Measurements from ENCODE around the gene PCDH1. TPM values are rescaled to one million over a fixed set of nuclear protein-coding genes. Genes with fewer than 3 reads are reported as not detected.

PCDH1 gene
- total RNA-seq, 1 donor from 2014 or later, result 85.4 TPM

GRCh38 chr5:141807329-141807728 is 70.9 kb downstream of the PCDH1 start:
- no peak for TF ChIP-seq CTCF (IDR thresholded peaks at IDR 0.05)
- no peaks in the 10 kb centered on the region for H3K9me3 Mint-ChIP-seq (ENCODE audit: low read depth)
- no peak for DNase-seq (ENCODE audit: low spot score)
- H3K36me3 Mint-ChIP-seq (ENCODE audit: low read depth), result peaks cover 4% of the 10 kb centered on the region
- H3K4me1 Mint-ChIP-seq (ENCODE audit: low read depth), result peaks cover 7% of the 10 kb centered on the region
- H3K4me3 Mint-ChIP-seq (ENCODE audit: unreplicated experiment), result no peak overlapping the region
- no peak overlapping the region for H3K27ac Mint-ChIP-seq (ENCODE audit: unreplicated experiment)
- peaks cover 39% of the 10 kb centered on the region for H3K27me3 Mint-ChIP-seq (ENCODE audit: low read depth)

GRCh38 chr5:141806626-141807025 is 71.6 kb downstream of the PCDH1 start:
- no peak for DNase-seq (ENCODE audit: low spot score)
- no peak overlapping the region for H3K27ac Mint-ChIP-seq (ENCODE audit: unreplicated experiment)
- H3K36me3 Mint-ChIP-seq (ENCODE audit: low read depth), result peaks cover 4% of the 10 kb centered on the region
- peaks cover 37% of the 10 kb centered on the region for H3K27me3 Mint-ChIP-seq (ENCODE audit: low read depth)
- no peaks in the 10 kb centered on the region for H3K9me3 Mint-ChIP-seq (ENCODE audit: low read depth)
- no peak for TF ChIP-seq CTCF (IDR thresholded peaks at IDR 0.05)
- no peak overlapping the region for H3K4me3 Mint-ChIP-seq (ENCODE audit: unreplicated experiment)
- peaks cover 5% of the 10 kb centered on the region for H3K4me1 Mint-ChIP-seq (ENCODE audit: low read depth)

GRCh38 chr5:141805874-141806595 is 72.2 kb downstream of the PCDH1 start:
- no peak for TF ChIP-seq CTCF (IDR thresholded peaks at IDR 0.05)
- Mint-ChIP-seq H3K4me3 (ENCODE audit: unreplicated experiment) (no peak overlapping the region), H3K27me3 (ENCODE audit: low read depth) (peaks cover 35% of the 10 kb centered on the region), H3K4me1 (ENCODE audit: low read depth) (peaks cover 5% of the 10 kb centered on the region), H3K27ac (ENCODE audit: unreplicated experiment) (no peak overlapping the region), H3K9me3 (ENCODE audit: low read depth) (no peaks in the 10 kb centered on the region), H3K36me3 (ENCODE audit: low read depth) (peaks cover 4% of the 10 kb centered on the region)
- no peak for DNase-seq (ENCODE audit: low spot score)

GRCh38 chr5:141804475-141804874 is 73.7 kb downstream of the PCDH1 start:
- Mint-ChIP-seq H3K27ac (ENCODE audit: unreplicated experiment) (no peak overlapping the region), H3K36me3 (ENCODE audit: low read depth) (peaks cover 4% of the 10 kb centered on the region), H3K27me3 (ENCODE audit: low read depth) (peaks cover 27% of the 10 kb centered on the region), H3K4me3 (ENCODE audit: unreplicated experiment) (no peak overlapping the region), H3K9me3 (ENCODE audit: low read depth) (no peaks in the 10 kb centered on the region), H3K4me1 (ENCODE audit: low read depth) (peaks cover 5% of the 10 kb centered on the region)
- no peak for TF ChIP-seq CTCF (IDR thresholded peaks at IDR 0.05)
- DNase-seq (ENCODE audit: low spot score), result no peak

Other genes starting within 250 kb of the PCDH1 start
- gene HDAC3, start 241.6 kb downstream of the PCDH1 start, total RNA-seq, result 46.5 to 55.4 TPM (median 47.8 TPM) in 3 replicates
- gene RELL2, start 241.4 kb downstream of the PCDH1 start, total RNA-seq, result 2.9 to 6.1 TPM (median 5.2 TPM) in 3 replicates
- 16.4 to 29.8 TPM (median 24.7 TPM) in 3 replicates for gene FCHSD1, start 227.0 kb downstream of the PCDH1 start, total RNA-seq
- gene ARAP3, start 196.2 kb downstream of the PCDH1 start, total RNA-seq, result 1.3 to 7.1 TPM (median 5.9 TPM) in 3 replicates
- gene DELE1, start 45.5 kb upstream of the PCDH1 start, total RNA-seq, result 43.8 to 52.4 TPM (median 45.0 TPM) in 3 replicates
- 0.02 TPM in 1 of 3 replicates, not detected in the others for gene PCDH12, start 79.8 kb upstream of the PCDH1 start, total RNA-seq
- gene RNF14, start 90.7 kb upstream of the PCDH1 start, total RNA-seq, result 80.4 to 83.6 TPM (median 83.5 TPM) in 3 replicates
- 31.2 to 41.8 TPM (median 34.5 TPM) in 3 replicates for gene GNPDA1, start 134.6 kb upstream of the PCDH1 start, total RNA-seq
- 62.1 to 64.2 TPM (median 63.8 TPM) in 3 replicates for gene NDFIP1, start 230.4 kb upstream of the PCDH1 start, total RNA-seq